ENCODE results near the gene EXOC2.

DNA sequence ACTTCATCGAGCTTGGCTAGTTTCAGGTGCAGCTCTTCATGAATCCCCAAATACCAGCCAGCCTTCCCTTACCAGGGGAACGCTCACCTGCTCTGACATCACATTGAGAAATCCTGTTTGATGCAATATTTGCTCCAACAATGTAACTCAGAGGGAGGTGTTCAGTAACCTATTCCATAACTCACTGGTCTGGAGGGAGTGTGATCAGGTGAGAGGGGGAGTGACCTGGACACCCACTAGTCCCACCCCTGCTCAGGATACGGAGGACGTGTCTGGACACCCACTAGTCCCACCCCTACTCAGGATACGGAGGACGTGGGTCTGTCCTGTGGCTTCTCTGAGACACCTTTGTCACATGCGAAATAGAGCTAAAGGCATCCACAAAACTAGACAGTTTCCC, 106.4 kb downstream of the EXOC2 start:
- no peak for TF ChIP-seq POLR2A (IDR thresholded peaks at IDR 0.05)
- no peak for TF ChIP-seq CTCF (IDR thresholded peaks at IDR 0.05)
- TF ChIP-seq EP300 (IDR thresholded peaks at IDR 0.05) = no peak
